Activated CD4-positive, alpha-beta T cell treated with anti-CD3 and anti-CD28 coated beads, Interleukin-2, Interleukin-6, amounts not matched to agents 100 ng/mL and 50 ng/mL, durations not matched to agents 16 hours and 8 hours (primary cell): ENCODE data around the gene ENDOU.

Experiments used
- DNase-seq: peaks from one replicate; pipeline ENCODE4 v3.0.0-alpha.2; 2020

ENDOU gene

GRCh38 chr12:47742253-47742825 is 17.0 kb upstream of the ENDOU start:
- peak; percentile 83 for DNase-seq

GRCh38 chr12:47741340-47741703 is 16.0 kb upstream of the ENDOU start:
- peak; percentile 51 for DNase-seq

GRCh38 chr12:47740606-47741339 is 15.5 kb upstream of the ENDOU start:
- no peak for DNase-seq

GRCh38 chr12:47739979-47740378 is 14.7 kb upstream of the ENDOU start:
- no peak for DNase-seq

GRCh38 chr12:47739297-47739696 is 14.0 kb upstream of the ENDOU start:
- DNase-seq = no peak

GRCh38 chr12:47737936-47738594 is 12.8 kb upstream of the ENDOU start:
- no peak for DNase-seq

- DNase-seq = no peak
Observed at GRCh38 chr12:47736877-47737676, 11.8 kb upstream of the ENDOU start.

- no peak for DNase-seq
Observed at GRCh38 chr12:47736216-47736615, 10.9 kb upstream of the ENDOU start.

- DNase-seq = no peak
Observed at GRCh38 chr12:47735649-47736048, 10.4 kb upstream of the ENDOU start.

GRCh38 chr12:47734725-47735480 is 9.6 kb upstream of the ENDOU start:
- no peak for DNase-seq

GRCh38 chr12:47733142-47733541 is 7.9 kb upstream of the ENDOU start:
- no peak for DNase-seq

GRCh38 chr12:47732504-47732903 is 7.2 kb upstream of the ENDOU start:
- DNase-seq = no peak

GRCh38 chr12:47731723-47732122 is 6.4 kb upstream of the ENDOU start:
- no peak for DNase-seq

- DNase-seq = no peak
Observed at GRCh38 chr12:47730341-47730744, 5.1 kb upstream of the ENDOU start.

GRCh38 chr12:47729233-47729632 is 3.9 kb upstream of the ENDOU start:
- no peak for DNase-seq

- no peak for DNase-seq
Observed at GRCh38 chr12:47725893-47726292, 603 bp upstream of the ENDOU start.

- DNase-seq = no peak
Observed at GRCh38 chr12:47722941-47723631, 2.2 kb downstream of the ENDOU start.

GRCh38 chr12:47722136-47722834 is 3.0 kb downstream of the ENDOU start:
- DNase-seq = no peak

GRCh38 chr12:47721431-47721973 is 3.8 kb downstream of the ENDOU start:
- no peak for DNase-seq

GRCh38 chr12:47718531-47718930 is 6.8 kb downstream of the ENDOU start:
- DNase-seq = no peak
